DND-41 (cell line): ENCODE results near the gene CREB3L4.

Experiments used
- ATAC-seq: fragments of 200-7000 bp; cut with Tn5 transposase; 3 replicates; pipeline ENCODE4 v1.9.1; 2021; ENCODE audit warnings: low read depth; ENCODE audit not compliant: insufficient read depth
- DNase-seq: peaks from one replicate; pipeline ENCODE4 v3.0.0-alpha.2; 2020
- H2AFZ ChIP-seq: 2 replicates; pipeline ENCODE4 v1.6.0; 2012; ENCODE audit warnings: low read depth, low read length
- H3K27ac ChIP-seq: 2 replicates; pipeline ENCODE4 v1.5.1; 2012; ENCODE audit warnings: low read length, inconsistent platforms
- H3K27me3 ChIP-seq: fragments of 200-600 bp; sonication (generic); 2 replicates; pipeline ENCODE4 v1.6.0; 2012; ENCODE audit warnings: low read length, mild to moderate bottlenecking, inconsistent platforms; ENCODE audit not compliant: insufficient read depth, poor library complexity
- H3K36me3 ChIP-seq: 2 replicates; pipeline ENCODE4 v1.5.1; 2012; ENCODE audit warnings: low read length, inconsistent platforms; ENCODE audit not compliant: insufficient read depth
- H3K4me1 ChIP-seq: 2 replicates; pipeline ENCODE4 v1.5.1; 2012; ENCODE audit warnings: mild to moderate bottlenecking, low read length; ENCODE audit not compliant: insufficient read depth
- H3K4me2 ChIP-seq: 2 replicates; pipeline ENCODE4 v1.6.0; 2012; ENCODE audit warnings: mild to moderate bottlenecking, moderate library complexity, low read length, inconsistent platforms; ENCODE audit not compliant: insufficient read depth
- H3K4me3 ChIP-seq, 2 experiments: fragments of 200-600 bp in 1 of 2; shearing (Covaris generic) in 1 of 2; 2 replicates each; pipeline ENCODE4 v1.5.1; 2012 to 2016; ENCODE audit warnings: inconsistent platforms in 2 of 2, low read length in 2 of 2, mild to moderate bottlenecking in 2 of 2, low read depth in 1 of 2, moderate library complexity in 1 of 2
- H3K79me2 ChIP-seq: 2 replicates; pipeline ENCODE4 v1.6.0; 2012; ENCODE audit warnings: low read length, inconsistent platforms; ENCODE audit not compliant: insufficient read depth
- H3K9ac ChIP-seq: 2 replicates; pipeline ENCODE4 v1.6.0; 2012; ENCODE audit warnings: low read depth, mild to moderate bottlenecking, inconsistent platforms, low read length, moderate library complexity
- H3K9me3 ChIP-seq: 2 replicates; pipeline ENCODE4 v1.5.1; 2012; ENCODE audit warnings: low read length, moderate library complexity, mild to moderate bottlenecking, inconsistent platforms; ENCODE audit not compliant: insufficient read depth, severe bottlenecking
- H4K20me1 ChIP-seq: 2 replicates; pipeline ENCODE4 v1.6.0; 2012; ENCODE audit warnings: low read length; ENCODE audit not compliant: insufficient read depth
- EZH2 ChIP-seq: IDR thresholded peaks from 3 replicates; pipeline ENCODE4 v1.6.1; 2012; ENCODE audit warnings: borderline replicate concordance, low read depth, mild to moderate bottlenecking, moderate library complexity, low read length, inconsistent platforms; ENCODE audit not compliant: severe bottlenecking
- TF ChIP-seq, protein P1 (sequence below): IDR thresholded peaks from 2 replicates; pipeline ENCODE4 v1.5.1; 2012; ENCODE audit warnings: borderline replicate concordance, low read length, moderate library complexity, mild to moderate bottlenecking; ENCODE audit not compliant: poor library complexity, severe bottlenecking; ENCODE audit errors: extremely low read depth

CREB3L4 gene

DNA sequence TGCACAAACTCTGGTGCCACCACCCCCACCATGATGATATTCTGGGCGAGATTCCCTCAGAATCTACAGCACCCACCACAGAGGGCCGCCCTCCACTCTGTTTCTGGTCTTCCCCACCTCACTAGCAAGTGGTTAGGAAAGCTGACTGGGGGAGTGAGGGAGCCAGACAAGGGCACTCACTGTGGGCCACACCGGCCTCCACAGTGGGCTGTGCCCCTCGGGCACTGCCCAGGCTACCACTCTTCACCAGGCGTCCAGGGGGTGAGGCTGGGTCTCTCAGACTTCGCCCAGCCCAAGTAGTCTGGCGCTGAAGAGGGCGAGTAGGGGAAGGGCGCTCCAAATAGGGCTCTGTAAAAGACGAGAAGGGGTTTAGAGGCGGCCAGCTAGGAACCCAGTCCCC, 33.7 kb upstream of the CREB3L4 start:
- Histone ChIP-seq H3K4me2 (no peak overlapping the region), H3K79me2 (no peaks in the 10 kb centered on the region), H2AFZ (no peak overlapping the region), H3K4me3 (no peak overlapping the region), H3K27me3 (no peaks in the 10 kb centered on the region), H3K9me3 (no peaks in the 10 kb centered on the region), H4K20me1 (no peaks in the 10 kb centered on the region), H3K4me1 (no peaks in the 10 kb centered on the region), H3K27ac (no peak overlapping the region), H3K36me3 (peaks cover 77% of the 10 kb centered on the region), H3K9ac (no peak overlapping the region)
- DNase-seq (no peak), ATAC-seq (no peak)
- TF ChIP-seq EZH2 = no peak
- TF ChIP-seq, protein P1, sequence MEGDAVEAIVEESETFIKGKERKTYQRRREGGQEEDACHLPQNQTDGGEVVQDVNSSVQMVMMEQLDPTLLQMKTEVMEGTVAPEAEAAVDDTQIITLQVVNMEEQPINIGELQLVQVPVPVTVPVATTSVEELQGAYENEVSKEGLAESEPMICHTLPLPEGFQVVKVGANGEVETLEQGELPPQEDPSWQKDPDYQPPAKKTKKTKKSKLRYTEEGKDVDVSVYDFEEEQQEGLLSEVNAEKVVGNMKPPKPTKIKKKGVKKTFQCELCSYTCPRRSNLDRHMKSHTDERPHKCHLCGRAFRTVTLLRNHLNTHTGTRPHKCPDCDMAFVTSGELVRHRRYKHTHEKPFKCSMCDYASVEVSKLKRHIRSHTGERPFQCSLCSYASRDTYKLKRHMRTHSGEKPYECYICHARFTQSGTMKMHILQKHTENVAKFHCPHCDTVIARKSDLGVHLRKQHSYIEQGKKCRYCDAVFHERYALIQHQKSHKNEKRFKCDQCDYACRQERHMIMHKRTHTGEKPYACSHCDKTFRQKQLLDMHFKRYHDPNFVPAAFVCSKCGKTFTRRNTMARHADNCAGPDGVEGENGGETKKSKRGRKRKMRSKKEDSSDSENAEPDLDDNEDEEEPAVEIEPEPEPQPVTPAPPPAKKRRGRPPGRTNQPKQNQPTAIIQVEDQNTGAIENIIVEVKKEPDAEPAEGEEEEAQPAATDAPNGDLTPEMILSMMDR = no peak

GRCh38 chr1:153934746-153935145, 33.0 kb upstream of the CREB3L4 start:
- no peaks in the 10 kb centered on the region for H3K9me3 ChIP-seq
- H3K4me2 ChIP-seq = no peak overlapping the region
- no peak for TF ChIP-seq EZH2
- TF ChIP-seq, protein P1 = no peak
- no peaks in the 10 kb centered on the region for H3K79me2 ChIP-seq
- H3K27me3 ChIP-seq = no peaks in the 10 kb centered on the region
- H3K4me3 ChIP-seq = no peak overlapping the region
- H3K27ac ChIP-seq = no peak overlapping the region
- H3K36me3 ChIP-seq = peaks cover 84% of the 10 kb centered on the region
- ATAC-seq = no peak
- no peak for DNase-seq
- no peak overlapping the region for H2AFZ ChIP-seq
- H3K4me1 ChIP-seq = no peaks in the 10 kb centered on the region
- H4K20me1 ChIP-seq = no peaks in the 10 kb centered on the region
- no peak overlapping the region for H3K9ac ChIP-seq

GRCh38 chr1:153936011-153936802, 31.5 kb upstream of the CREB3L4 start:
- Histone ChIP-seq H3K4me3 (no peak overlapping the region), H3K79me2 (no peaks in the 10 kb centered on the region), H3K4me1 (no peaks in the 10 kb centered on the region), H3K4me2 (no peak overlapping the region), H2AFZ (no peak overlapping the region), H3K36me3 (peaks cover 84% of the 10 kb centered on the region), H4K20me1 (peaks cover 4% of the 10 kb centered on the region; the same call in 1 of the 2 replicates), H3K27me3 (no peaks in the 10 kb centered on the region), H3K27ac (no peak overlapping the region), H3K9ac (no peak overlapping the region), H3K9me3 (no peaks in the 10 kb centered on the region)
- ATAC-seq (no peak), DNase-seq (no peak)
- TF ChIP-seq, protein P1 = no peak
- TF ChIP-seq EZH2 = no peak
